Measurements from ENCODE around the gene INPP5A. TPM values are rescaled to one million over a fixed set of nuclear protein-coding genes. Genes with fewer than 3 reads are reported as not detected.
A peak's percentile ranks its signal among the peaks of the same experiment; 100 is the strongest.

INPP5A gene
- total RNA-seq, 4 donors from 2014 or later: 16.9 to 58.2 (median 29.5) TPM

DNA sequence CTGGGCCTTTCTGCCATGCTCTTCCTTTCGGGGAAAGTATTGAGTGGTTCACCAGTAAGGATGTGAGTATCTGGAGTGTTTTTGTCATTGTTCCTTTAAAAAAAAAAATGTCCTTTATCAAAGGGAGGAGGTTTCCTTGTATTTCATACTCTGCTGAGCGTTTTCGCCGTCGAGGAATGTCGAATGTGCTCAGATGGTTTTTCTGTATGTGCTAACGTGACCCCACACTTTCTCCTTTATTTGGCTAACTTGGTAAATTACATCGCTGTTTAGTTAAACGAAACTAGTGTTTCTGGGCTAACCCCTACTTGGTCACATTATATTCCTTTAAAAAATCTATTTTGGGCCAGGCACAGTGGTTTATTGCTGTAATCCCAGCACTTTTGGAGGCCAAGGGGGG, 45.9 kb downstream of the INPP5A start:
- Histone ChIP-seq H3K4me1 (peaks cover 6 to 52% (median 11%) of the 10 kb centered on the region in 3 donors), H3K27me3 (no peaks in the 10 kb centered on the region), H3K36me3 (no peaks in the 10 kb centered on the region), H3K4me3 (no peak overlapping the region), H3K9me3 (no peaks in the 10 kb centered on the region), H3K27ac (peak overlapping the region in 1 of 4 donors; percentile 23)
- TF ChIP-seq POLR2A (IDR thresholded peaks at IDR 0.05) (no peak), CTCF (IDR thresholded peaks at IDR 0.05) (no peak)
- WGBS, 2 donors: 81 to 85% methylated on average over 9 of the region's 9 CpGs
- intact Hi-C loops (cut with DNase I): no loop called here
- DNase-seq: no peak

- Histone ChIP-seq H3K36me3 (no peaks in the 10 kb centered on the region), H3K4me3 (no peak overlapping the region), H3K27ac (peak overlapping the region in 1 of 4 donors; percentile 23), H3K27me3 (no peaks in the 10 kb centered on the region), H3K9me3 (no peaks in the 10 kb centered on the region), H3K4me1 (peaks cover 6 to 52% (median 17%) of the 10 kb centered on the region in 3 donors)
- no peak for TF ChIP-seq CTCF (IDR thresholded peaks at IDR 0.05)
- no peak for TF ChIP-seq POLR2A (IDR thresholded peaks at IDR 0.05)
- WGBS, 2 donors: 83 to 89% methylated on average over 1 of the region's 1 CpG
- intact Hi-C loops (cut with DNase I): no loop called here
- no peak for DNase-seq
Observed at GRCh38 chr10:132584081-132584480, 46.5 kb downstream of the INPP5A start.

- TF ChIP-seq POLR2A (IDR thresholded peaks at IDR 0.05) (no peak), CTCF (IDR thresholded peaks at IDR 0.05) (no peak)
- Histone ChIP-seq H3K27ac (peak overlapping the region in 2 of 4 donors; percentile 18 to 20), H3K4me3 (peak overlapping the region in 1 of 4 donors; percentile 18), H3K36me3 (no peaks in the 10 kb centered on the region), H3K9me3 (no peaks in the 10 kb centered on the region), H3K27me3 (no peaks in the 10 kb centered on the region), H3K4me1 (peaks cover 19 to 69% (median 36%) of the 10 kb centered on the region in 3 donors)
- DNase-seq: no peak
- WGBS, 2 donors: 83 to 85% methylated on average over 5 to 9 of the region's 38 CpGs
- intact Hi-C loops (cut with DNase I): no loop called here
Observed at GRCh38 chr10:132585732-132586722, 48.4 kb downstream of the INPP5A start.

DNA sequence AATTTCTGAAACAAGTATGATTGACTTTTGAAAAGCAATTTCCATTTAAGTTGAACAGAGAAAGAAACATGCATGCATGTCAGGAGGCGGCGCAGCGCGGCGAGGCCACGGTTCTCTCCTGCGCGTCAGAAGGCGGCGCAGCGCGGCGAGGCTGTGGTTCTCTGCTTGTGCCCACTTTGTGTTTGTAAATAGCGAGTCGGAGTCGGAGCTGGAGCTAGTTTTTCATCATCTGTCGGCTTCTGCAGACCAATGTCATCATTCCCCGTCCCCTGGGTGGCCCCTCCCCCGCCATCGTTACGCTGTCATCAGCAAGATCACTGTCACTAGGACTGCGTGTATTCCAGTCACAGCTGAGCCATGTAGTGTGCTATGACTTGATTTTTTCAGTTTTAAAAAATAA, 49.2 kb downstream of the INPP5A start:
- no peaks in the 10 kb centered on the region for H3K36me3 ChIP-seq
- 89 to 90% methylated on average over 21 to 22 of the region's 22 CpGs for WGBS, 2 donors
- intact Hi-C loops (cut with DNase I): no loop called here
- TF ChIP-seq POLR2A (IDR thresholded peaks at IDR 0.05): no peak
- no peak for DNase-seq
- no peak overlapping the region for H3K4me3 ChIP-seq
- peaks cover 25 to 77% (median 42%) of the 10 kb centered on the region in 3 donors for H3K4me1 ChIP-seq
- no peaks in the 10 kb centered on the region for H3K9me3 ChIP-seq
- H3K27ac ChIP-seq: peak overlapping the region in 2 of 4 donors; percentile 2 to 64
- no peaks in the 10 kb centered on the region for H3K27me3 ChIP-seq

GRCh38 chr10:132587175-132587574, 49.6 kb downstream of the INPP5A start:
- no peaks in the 10 kb centered on the region for H3K9me3 ChIP-seq
- no peaks in the 10 kb centered on the region for H3K36me3 ChIP-seq
- no peak for DNase-seq
- no peaks in the 10 kb centered on the region for H3K27me3 ChIP-seq
- H3K4me1 ChIP-seq: peaks cover 25 to 81% (median 45%) of the 10 kb centered on the region in 3 donors
- H3K27ac ChIP-seq: peak overlapping the region in 2 of 4 donors; percentile 2 to 64
- TF ChIP-seq CTCF (IDR thresholded peaks at IDR 0.05) (no peak), POLR2A (IDR thresholded peaks at IDR 0.05) (no peak)
- intact Hi-C loops (cut with DNase I): no loop called here
- H3K4me3 ChIP-seq: no peak overlapping the region
- WGBS, 2 donors: 94 to 100% methylated on average over 3 to 9 of the region's 11 CpGs
